Measurements from ENCODE around the gene PCDH1.

- no peak for TF ChIP-seq YY1 (IDR thresholded peaks at IDR 0.05; ENCODE audit: insufficient read depth, insufficient read length)
- TF ChIP-seq SUZ12 (IDR thresholded peaks at IDR 0.05; ENCODE audit: extremely low read depth, insufficient read depth, insufficient read length): no peak
Measured at GRCh38 chr5:141863569-141864178, 14.5 kb downstream of the PCDH1 start.

Data from NT2/D1 (cell line).